Measurements from ENCODE around the gene TCHHL1. TPM values are rescaled to one million over a fixed set of nuclear protein-coding genes. Genes with fewer than 3 reads are reported as not detected.

The TCHHL1 gene
- not detected in 5 replicates for total RNA-seq (2022; extraction: Qiagen RNA extraction)

GRCh38 chr1:152089014-152089674 lies at the start of gene TCHHL1:
TSS of gene TCHHL1 (minus strand) at chr1:152089064. CDS start at chr1:152088143, 921 bp downstream.

GRCh38 chr1:152115344-152115743 lies 26.5 kb upstream of the TCHHL1 start, which contains the start of gene TCHH:
TSS of gene TCHH (minus strand) at chr1:152115444. CDS start at chr1:152114080, 1,364 bp downstream.

GRCh38 chr1:152036267-152037216 lies 52.3 kb downstream of the TCHHL1 start, which contains the start of gene S100A11:
TSS of gene S100A11 (minus strand) at chr1:152037004. CDS start at chr1:152036915, 89 bp downstream.

Other genes with a start within 250 kb of the TCHHL1 start
- not detected in 5 replicates for gene C2CD4D, start 249.2 kb downstream of the TCHHL1 start, total RNA-seq (2022; extraction: Qiagen RNA extraction)
- 0.06 TPM in 1 of 5 replicates, not detected in the others for gene THEM5, start 235.4 kb downstream of the TCHHL1 start, total RNA-seq (2022; extraction: Qiagen RNA extraction)
- gene THEM4, start 179.6 kb downstream of the TCHHL1 start, total RNA-seq (2022; extraction: Qiagen RNA extraction): 12.9 to 13.5 TPM (median 13.2 TPM) in 5 replicates
- gene S100A10, start 95.2 kb downstream of the TCHHL1 start, total RNA-seq (2022; extraction: Qiagen RNA extraction): 2,226 to 2,594 TPM (median 2,422 TPM) in 5 replicates
- 1,684 to 2,013 TPM (median 1,920 TPM) in 5 replicates for gene S100A11, start 52.1 kb downstream of the TCHHL1 start, total RNA-seq (2022; extraction: Qiagen RNA extraction)
- 0.23 to 0.28 TPM (median 0.25 TPM) in 5 replicates for gene TCHH, start 26.4 kb upstream of the TCHHL1 start, total RNA-seq (2022; extraction: Qiagen RNA extraction)
- 0.02 TPM in 2 of 5 replicates, not detected in the others for gene RPTN, start 70.2 kb upstream of the TCHHL1 start, total RNA-seq (2022; extraction: Qiagen RNA extraction)
- 0.01 TPM in 2 of 5 replicates, not detected in the others for gene HRNR, start 135.1 kb upstream of the TCHHL1 start, total RNA-seq (2022; extraction: Qiagen RNA extraction)
- 0.01 TPM in 3 of 5 replicates, not detected in the others for gene FLG, start 236.2 kb upstream of the TCHHL1 start, total RNA-seq (2022; extraction: Qiagen RNA extraction)

All from A549 treated with AZD2906 at 1 μM for 4 hours (cell line).